ENCODE results near the gene PCNX2.
A peak's percentile ranks its signal among the peaks of the same experiment; 100 is the strongest.

DNA sequence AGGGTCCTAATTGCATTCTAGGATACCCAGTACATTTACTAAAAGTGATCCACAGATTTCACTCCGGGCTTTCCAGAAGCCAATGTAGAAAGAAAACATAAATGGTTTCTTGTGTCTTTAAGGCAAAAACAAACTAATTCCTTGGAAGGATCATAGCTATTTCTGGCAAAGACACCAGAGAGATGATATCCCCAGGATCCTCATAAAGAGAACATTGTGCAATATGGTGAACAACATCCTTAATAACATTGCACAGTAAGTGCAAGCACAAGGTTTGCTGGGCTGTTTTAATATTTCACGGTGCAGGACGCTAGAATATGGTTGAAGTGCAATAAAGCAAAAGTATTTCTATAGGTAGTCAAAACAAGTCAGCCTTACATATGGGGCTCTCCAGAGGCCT lies 262.2 kb downstream of the PCNX2 start:
- TF ChIP-seq POLR2AphosphoS5 (IDR thresholded peaks at IDR 0.05), result peak in 2 of 4 donors; percentile 10 to 38
- TF ChIP-seq, protein P1, sequence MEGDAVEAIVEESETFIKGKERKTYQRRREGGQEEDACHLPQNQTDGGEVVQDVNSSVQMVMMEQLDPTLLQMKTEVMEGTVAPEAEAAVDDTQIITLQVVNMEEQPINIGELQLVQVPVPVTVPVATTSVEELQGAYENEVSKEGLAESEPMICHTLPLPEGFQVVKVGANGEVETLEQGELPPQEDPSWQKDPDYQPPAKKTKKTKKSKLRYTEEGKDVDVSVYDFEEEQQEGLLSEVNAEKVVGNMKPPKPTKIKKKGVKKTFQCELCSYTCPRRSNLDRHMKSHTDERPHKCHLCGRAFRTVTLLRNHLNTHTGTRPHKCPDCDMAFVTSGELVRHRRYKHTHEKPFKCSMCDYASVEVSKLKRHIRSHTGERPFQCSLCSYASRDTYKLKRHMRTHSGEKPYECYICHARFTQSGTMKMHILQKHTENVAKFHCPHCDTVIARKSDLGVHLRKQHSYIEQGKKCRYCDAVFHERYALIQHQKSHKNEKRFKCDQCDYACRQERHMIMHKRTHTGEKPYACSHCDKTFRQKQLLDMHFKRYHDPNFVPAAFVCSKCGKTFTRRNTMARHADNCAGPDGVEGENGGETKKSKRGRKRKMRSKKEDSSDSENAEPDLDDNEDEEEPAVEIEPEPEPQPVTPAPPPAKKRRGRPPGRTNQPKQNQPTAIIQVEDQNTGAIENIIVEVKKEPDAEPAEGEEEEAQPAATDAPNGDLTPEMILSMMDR (IDR thresholded peaks at IDR 0.05), result no peak

Measured in sigmoid colon (tissue), 4 donors.